NCI-H1417 (cell line): Measurements from ENCODE around the gene USE1.
A peak's percentile ranks its signal among the peaks of the same experiment; 100 is the strongest.

Experiments used
- DNase-seq, 3 experiments: peaks; one replicate each; lab custom pipeline; 2025; lab: John Stamatoyannopoulos, UW

Gene USE1

GRCh38 chr19:17205237-17206140 is 9.7 kb upstream of the USE1 start:
- peak; percentile 16 to 47 (median 21) for DNase-seq

- DNase-seq: no peak
These were observed 8.2 kb upstream of the USE1 start for GRCh38 chr19:17206736-17207581.

- peak in 1 of 3 experiments; percentile 12 for DNase-seq
These were observed 5.8 kb upstream of the USE1 start for GRCh38 chr19:17209126-17210036.

- no peak for DNase-seq
These were observed 4.9 kb upstream of the USE1 start for GRCh38 chr19:17210296-17210695.

GRCh38 chr19:17211547-17212446 is 3.4 kb upstream of the USE1 start:
- DNase-seq: no peak

- DNase-seq: no peak
These were observed 1.8 kb upstream of the USE1 start for GRCh38 chr19:17213334-17213733.

- DNase-seq: no peak
These were observed 540 bp upstream of the USE1 start for GRCh38 chr19:17214508-17215126.

- no peak for DNase-seq
These were observed 1.0 kb downstream of the USE1 start for GRCh38 chr19:17216058-17216670.

GRCh38 chr19:17219286-17219685 is 4.1 kb downstream of the USE1 start:
- DNase-seq: no peak

GRCh38 chr19:17220207-17220758 is 5.1 kb downstream of the USE1 start:
- no peak for DNase-seq

GRCh38 chr19:17225053-17225452 is 9.9 kb downstream of the USE1 start:
- no peak for DNase-seq

GRCh38 chr19:17226002-17226933 is 11.1 kb downstream of the USE1 start, which contains the start of gene OCEL1:
TSS of gene OCEL1 (plus strand) at chr19:17226226. CDS start at chr19:17226248, 22 bp downstream.
- DNase-seq: peak; percentile 91 to 98 (median 97)

GRCh38 chr19:17227798-17228367 is 12.7 kb downstream of the USE1 start:
- no peak for DNase-seq

- DNase-seq: no peak
These were observed 14.7 kb downstream of the USE1 start for GRCh38 chr19:17229890-17230289.

GRCh38 chr19:17232258-17232657 is 17.1 kb downstream of the USE1 start:
- no peak for DNase-seq

GRCh38 chr19:17234911-17235299 is 19.7 kb downstream of the USE1 start:
- DNase-seq: peak; percentile 32 to 66 (median 62)

- peak; percentile 37 to 86 (median 84) for DNase-seq
These were observed 20.3 kb downstream of the USE1 start for GRCh38 chr19:17235300-17235970.
